Smooth muscle cell (in vitro differentiated cells): ENCODE measurements around the gene COL13A1. TPM values are rescaled to one million over a fixed set of nuclear protein-coding genes. Genes with fewer than 3 reads are reported as not detected.

Experiments
- DNase-seq: peaks from one replicate; lab custom pipeline; 2025; ENCODE audit not compliant: unreplicated experiment; lab: John Stamatoyannopoulos, UW
- H2AFZ ChIP-seq: fragments of 200-600 bp; sonication (generic); 2 replicates; pipeline ENCODE4 v1.6.0; 2016; ENCODE audit warnings: antibody characterized with exemption, low read depth, mild to moderate bottlenecking
- H3F3A ChIP-seq: fragments of 200-600 bp; sonication (generic); 2 replicates; pipeline ENCODE4 v1.6.0; 2017; ENCODE audit warnings: antibody characterized with exemption, low read depth
- H3K27ac ChIP-seq: fragments of 200-600 bp; sonication (generic); 2 replicates; pipeline ENCODE4 v1.5.1; 2016; ENCODE audit warnings: low read depth, mild to moderate bottlenecking
- H3K27me3 ChIP-seq: fragments of 200-600 bp; sonication (generic); 2 replicates; pipeline ENCODE4 v1.6.1; 2016; ENCODE audit warnings: low read depth, mild to moderate bottlenecking
- H3K36me3 ChIP-seq: fragments of 200-600 bp; sonication (generic); 2 replicates; pipeline ENCODE4 v1.5.1; 2016; ENCODE audit warnings: low read depth
- H3K4me1 ChIP-seq: fragments of 200-600 bp; sonication (generic); 2 replicates; pipeline ENCODE4 v1.5.1; 2016; ENCODE audit warnings: low read depth
- H3K4me2 ChIP-seq: fragments of 200-600 bp; sonication (generic); 2 replicates; pipeline ENCODE4 v1.6.0; 2016; ENCODE audit warnings: mild to moderate bottlenecking
- H3K4me3 ChIP-seq: fragments of 200-600 bp; sonication (generic); 2 replicates; pipeline ENCODE4 v1.5.1; 2016; ENCODE audit warnings: mild to moderate bottlenecking
- H3K79me2 ChIP-seq: fragments of 200-600 bp; sonication (generic); 2 replicates; pipeline ENCODE4 v1.6.0; 2016; ENCODE audit warnings: low read depth, mild to moderate bottlenecking
- H3K9ac ChIP-seq: fragments of 200-600 bp; sonication (generic); 2 replicates; pipeline ENCODE4 v1.6.0; 2016; ENCODE audit warnings: low read depth
- H3K9me3 ChIP-seq: fragments of 200-600 bp; sonication (generic); replicated peaks from 2 replicates; pipeline ENCODE4 v1.5.1; 2016; ENCODE audit warnings: low read depth
- H4K20me1 ChIP-seq: fragments of 200-600 bp; sonication (generic); 2 replicates; pipeline ENCODE4 v1.6.0; 2016; ENCODE audit warnings: low read depth
- CTCF ChIP-seq: fragments of 200-600 bp; sonication (generic); IDR thresholded peaks from 2 replicates; pipeline ENCODE4 v1.5.1; 2017; ENCODE audit warnings: borderline replicate concordance, mild to moderate bottlenecking, antibody characterized with exemption; ENCODE audit not compliant: insufficient read depth, poor library complexity, severe bottlenecking
- WGBS: methylation state at CpG from one replicate; pipeline ENCODE4 v1.1.7; 2016; ENCODE audit warnings: low lambda C conversion rate; 5-methylcytosine and 5-hydroxymethylcytosine counted together
- polyA plus RNA-seq: library from polyadenylated mRNA; unstranded; fragments of >200 nt; fragmentation: Nextera tagmentation; extraction: Ambion mirVana; gene quantifications from 2 replicates; pipeline ENCODE4 v1.2.1, GENCODE V29; 2016
- total RNA-seq: library from RNA; depleted of rRNA; stranded (reverse); fragments of >200 nt; gene quantifications from 2 replicates; pipeline ENCODE4 v1.2.3, GENCODE V29; 2014

Gene COL13A1
- total and polyA plus RNA-seq, 2 experiments from 2014 or later = 6.1 to 15.0 TPM

DNA sequence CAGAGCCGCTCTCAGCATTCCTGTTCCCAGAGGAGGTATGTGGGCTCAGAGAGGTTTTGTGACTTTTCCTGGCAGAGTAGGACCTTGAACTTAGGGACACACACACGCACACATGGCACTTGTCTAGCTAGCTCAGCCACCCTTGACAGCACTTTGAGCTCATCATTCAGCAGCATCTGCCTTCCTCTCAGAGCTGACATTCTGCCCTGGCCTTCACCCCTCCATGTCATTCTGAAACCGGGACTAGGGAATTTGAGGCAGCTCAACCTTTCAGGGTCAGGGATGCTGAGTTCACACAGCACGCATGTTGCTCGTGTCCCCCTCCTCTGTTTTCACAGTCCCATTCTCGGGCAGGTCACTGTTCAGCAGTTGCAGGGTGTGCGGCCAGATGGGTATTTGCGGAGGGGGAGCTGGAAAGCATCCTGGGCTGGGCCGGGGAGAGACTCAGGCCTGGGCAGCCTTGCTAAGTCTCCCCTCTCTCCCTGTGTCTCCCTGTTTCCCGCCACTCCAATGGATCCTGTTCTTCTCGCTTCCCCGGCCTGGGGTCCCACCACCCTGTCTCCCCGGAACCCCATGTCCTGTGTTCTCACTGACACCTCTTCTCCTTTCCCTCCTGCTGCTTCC is 78.0 kb downstream of the COL13A1 start:
- 96% methylated on average over 13 of the region's 13 CpGs for WGBS
- H2AFZ ChIP-seq = no peak overlapping the region
- no peaks in the 10 kb centered on the region for H4K20me1 ChIP-seq
- no peak overlapping the region for H3K4me2 ChIP-seq
- no peak overlapping the region for H3K4me3 ChIP-seq
- no peaks in the 10 kb centered on the region for H3K9me3 ChIP-seq
- no peaks in the 10 kb centered on the region for H3K27me3 ChIP-seq
- no peak overlapping the region for H3K9ac ChIP-seq
- H3K27ac ChIP-seq = no peak overlapping the region
- no peak for TF ChIP-seq CTCF
- H3F3A ChIP-seq = no peaks in the 10 kb centered on the region
- H3K4me1 ChIP-seq = peaks cover 11% of the 10 kb centered on the region
- no peaks in the 10 kb centered on the region for H3K36me3 ChIP-seq
- H3K79me2 ChIP-seq = no peaks in the 10 kb centered on the region
- no peak for DNase-seq

GRCh38 chr10:69880301-69881081 is 78.8 kb downstream of the COL13A1 start:
- Histone ChIP-seq H3K9me3 (no peaks in the 10 kb centered on the region), H3K4me2 (no peak overlapping the region), H3K9ac (no peak overlapping the region), H3F3A (no peaks in the 10 kb centered on the region), H3K79me2 (no peaks in the 10 kb centered on the region), H2AFZ (no peak overlapping the region), H4K20me1 (no peaks in the 10 kb centered on the region), H3K36me3 (no peaks in the 10 kb centered on the region), H3K4me1 (peaks cover 11% of the 10 kb centered on the region), H3K4me3 (no peak overlapping the region), H3K27me3 (no peaks in the 10 kb centered on the region), H3K27ac (no peak overlapping the region)
- WGBS = 78% methylated on average over 20 of the region's 27 CpGs
- DNase-seq = no peak
- TF ChIP-seq CTCF = no peak

DNA sequence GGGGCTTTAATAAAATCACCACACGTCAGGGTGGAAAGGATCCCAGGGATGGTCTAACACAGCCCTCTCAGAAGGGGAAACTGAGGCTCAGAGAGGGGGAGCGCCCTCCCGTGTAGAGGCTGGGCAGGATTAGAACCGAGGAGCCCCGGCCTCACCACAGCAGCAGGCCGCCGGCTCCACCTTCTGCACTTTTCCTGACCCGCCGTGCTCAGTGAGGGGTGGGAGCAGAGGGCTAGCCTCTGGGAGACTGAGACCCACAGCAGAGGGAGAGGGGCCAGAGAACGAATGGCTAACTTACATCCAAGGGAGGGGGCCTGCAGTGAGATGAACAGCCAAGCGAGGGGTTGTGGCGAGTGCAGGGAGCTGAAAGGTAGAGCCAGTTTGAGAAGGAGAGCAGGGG is 79.5 kb downstream of the COL13A1 start:
- no peak for TF ChIP-seq CTCF
- H3K9ac ChIP-seq = no peak overlapping the region
- no peaks in the 10 kb centered on the region for H3K79me2 ChIP-seq
- peaks cover 11% of the 10 kb centered on the region for H3K4me1 ChIP-seq
- H2AFZ ChIP-seq = no peak overlapping the region
- H3K9me3 ChIP-seq = no peaks in the 10 kb centered on the region
- H3K36me3 ChIP-seq = no peaks in the 10 kb centered on the region
- no peak for DNase-seq
- no peaks in the 10 kb centered on the region for H4K20me1 ChIP-seq
- H3K4me2 ChIP-seq = no peak overlapping the region
- no peak overlapping the region for H3K27ac ChIP-seq
- H3F3A ChIP-seq = no peaks in the 10 kb centered on the region
- no peak overlapping the region for H3K4me3 ChIP-seq
- 85% methylated on average over 12 of the region's 12 CpGs for WGBS
- H3K27me3 ChIP-seq = no peaks in the 10 kb centered on the region
